Fibroblast of pulmonary artery (primary cell): ENCODE results near the gene FAM120A.

Source experiments
- DNase-seq: peaks from one replicate; pipeline ENCODE4 v3.0.0-alpha.2; 2010; ENCODE audit warnings: low read depth
- H3K4me3 ChIP-seq: replicated peaks from 2 replicates; pipeline ENCODE4 v1.5.1; 2011; ENCODE audit warnings: low read depth, mild to moderate bottlenecking, control low read depth, low read length, moderate library complexity
- TF ChIP-seq, protein P1 (sequence below): IDR thresholded peaks from 2 replicates; pipeline ENCODE4 v1.5.1; 2011; ENCODE audit warnings: mild to moderate bottlenecking, control low read depth, low read length, inconsistent platforms; ENCODE audit errors: missing control alignments

Gene FAM120A

DNA sequence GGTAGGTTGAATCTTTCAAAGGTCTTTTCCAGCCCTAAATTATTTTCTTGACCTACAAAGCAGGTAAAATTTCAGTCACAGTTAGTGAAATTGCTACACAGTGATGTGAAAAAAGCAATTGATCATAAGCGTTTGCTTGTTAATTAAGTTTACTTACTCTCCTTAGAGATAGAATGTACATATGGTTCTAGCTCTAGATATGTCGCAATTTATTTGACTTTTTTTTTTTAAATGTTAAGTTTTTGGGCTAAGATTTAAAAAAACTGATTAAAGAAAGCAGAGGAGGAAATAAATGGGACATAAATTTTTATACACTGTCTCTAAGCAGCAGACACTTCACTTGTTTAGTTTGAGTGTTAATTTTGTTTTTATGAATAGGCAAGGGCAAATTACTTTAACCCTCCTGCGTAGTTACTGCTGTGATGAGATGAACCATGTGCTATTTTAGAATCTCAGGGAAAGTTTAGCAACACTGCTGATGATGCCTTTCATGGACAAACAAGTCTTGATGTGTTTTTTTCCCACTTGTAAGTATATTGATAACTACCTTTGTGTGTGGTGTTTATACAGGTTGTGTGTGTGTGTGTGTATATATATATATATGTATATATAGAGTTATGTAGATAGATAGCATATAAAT lies 40.2 kb downstream of the FAM120A start:
- H3K4me3 ChIP-seq, result no peak overlapping the region
- TF ChIP-seq, protein P1, sequence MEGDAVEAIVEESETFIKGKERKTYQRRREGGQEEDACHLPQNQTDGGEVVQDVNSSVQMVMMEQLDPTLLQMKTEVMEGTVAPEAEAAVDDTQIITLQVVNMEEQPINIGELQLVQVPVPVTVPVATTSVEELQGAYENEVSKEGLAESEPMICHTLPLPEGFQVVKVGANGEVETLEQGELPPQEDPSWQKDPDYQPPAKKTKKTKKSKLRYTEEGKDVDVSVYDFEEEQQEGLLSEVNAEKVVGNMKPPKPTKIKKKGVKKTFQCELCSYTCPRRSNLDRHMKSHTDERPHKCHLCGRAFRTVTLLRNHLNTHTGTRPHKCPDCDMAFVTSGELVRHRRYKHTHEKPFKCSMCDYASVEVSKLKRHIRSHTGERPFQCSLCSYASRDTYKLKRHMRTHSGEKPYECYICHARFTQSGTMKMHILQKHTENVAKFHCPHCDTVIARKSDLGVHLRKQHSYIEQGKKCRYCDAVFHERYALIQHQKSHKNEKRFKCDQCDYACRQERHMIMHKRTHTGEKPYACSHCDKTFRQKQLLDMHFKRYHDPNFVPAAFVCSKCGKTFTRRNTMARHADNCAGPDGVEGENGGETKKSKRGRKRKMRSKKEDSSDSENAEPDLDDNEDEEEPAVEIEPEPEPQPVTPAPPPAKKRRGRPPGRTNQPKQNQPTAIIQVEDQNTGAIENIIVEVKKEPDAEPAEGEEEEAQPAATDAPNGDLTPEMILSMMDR, result no peak
- no peak for DNase-seq

DNA sequence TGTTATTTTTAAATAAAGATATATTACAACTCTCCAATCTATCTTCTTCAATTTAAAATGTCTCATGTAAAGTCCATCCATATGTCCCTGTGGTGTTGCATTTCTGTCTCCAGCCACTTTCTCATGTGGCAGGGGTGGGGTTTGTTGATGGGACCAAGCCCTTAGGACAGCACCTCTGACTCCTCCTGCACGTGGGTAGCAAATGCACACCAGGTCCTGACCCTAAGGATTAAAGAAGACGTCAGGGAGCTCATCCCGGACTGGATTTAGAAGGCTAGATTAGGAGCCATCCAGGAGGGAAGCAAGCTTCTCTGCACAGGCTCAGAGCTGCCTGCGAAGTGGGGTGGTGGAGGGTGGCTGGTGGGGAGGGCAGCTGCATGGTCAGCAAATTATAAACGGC lies 40.8 kb downstream of the FAM120A start:
- TF ChIP-seq, protein P1, result no peak
- DNase-seq, result no peak
- H3K4me3 ChIP-seq, result no peak overlapping the region

DNA sequence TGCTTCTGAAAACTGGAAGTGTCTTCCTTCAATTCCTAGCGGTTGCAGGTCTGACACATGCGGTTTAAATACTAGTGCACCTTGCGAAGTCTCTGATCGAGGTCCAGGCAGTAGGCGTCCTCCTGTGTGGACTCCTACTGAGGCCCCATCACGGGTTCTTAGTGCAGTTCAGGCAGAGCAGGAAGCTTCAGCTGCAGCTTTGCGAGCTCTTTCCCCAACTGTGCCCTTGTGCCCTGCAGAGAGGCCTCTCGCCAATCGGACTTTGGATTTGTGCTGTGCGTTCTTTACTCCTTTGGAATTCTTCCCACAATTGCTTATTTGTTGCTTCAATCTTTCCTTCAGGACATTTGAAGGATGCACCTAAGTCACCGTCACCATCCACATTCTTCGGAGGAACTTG lies 42.5 kb downstream of the FAM120A start:
- no peak for DNase-seq
- TF ChIP-seq, protein P1, result no peak
- no peak overlapping the region for H3K4me3 ChIP-seq

DNA sequence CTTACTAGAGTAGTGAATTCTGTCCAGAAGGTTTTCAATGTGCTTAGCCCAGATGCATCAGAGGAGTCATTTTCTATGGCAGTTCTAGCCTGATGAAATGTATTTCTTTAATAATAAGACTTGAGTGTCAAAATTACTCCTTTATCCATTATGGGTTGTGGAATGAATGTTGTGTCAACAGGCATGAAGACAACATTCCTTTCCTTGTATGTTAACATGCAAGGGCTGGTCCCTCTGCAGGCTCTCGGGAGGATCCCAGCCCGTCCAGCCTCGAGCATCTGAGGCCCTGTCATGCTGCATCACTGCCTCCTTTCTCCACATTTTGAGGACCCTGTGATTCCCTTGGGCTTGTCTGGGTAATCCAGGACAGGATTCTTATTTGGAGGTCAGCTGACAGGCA lies 44.8 kb downstream of the FAM120A start:
- no peak overlapping the region for H3K4me3 ChIP-seq
- TF ChIP-seq, protein P1, result no peak
- no peak for DNase-seq

DNA sequence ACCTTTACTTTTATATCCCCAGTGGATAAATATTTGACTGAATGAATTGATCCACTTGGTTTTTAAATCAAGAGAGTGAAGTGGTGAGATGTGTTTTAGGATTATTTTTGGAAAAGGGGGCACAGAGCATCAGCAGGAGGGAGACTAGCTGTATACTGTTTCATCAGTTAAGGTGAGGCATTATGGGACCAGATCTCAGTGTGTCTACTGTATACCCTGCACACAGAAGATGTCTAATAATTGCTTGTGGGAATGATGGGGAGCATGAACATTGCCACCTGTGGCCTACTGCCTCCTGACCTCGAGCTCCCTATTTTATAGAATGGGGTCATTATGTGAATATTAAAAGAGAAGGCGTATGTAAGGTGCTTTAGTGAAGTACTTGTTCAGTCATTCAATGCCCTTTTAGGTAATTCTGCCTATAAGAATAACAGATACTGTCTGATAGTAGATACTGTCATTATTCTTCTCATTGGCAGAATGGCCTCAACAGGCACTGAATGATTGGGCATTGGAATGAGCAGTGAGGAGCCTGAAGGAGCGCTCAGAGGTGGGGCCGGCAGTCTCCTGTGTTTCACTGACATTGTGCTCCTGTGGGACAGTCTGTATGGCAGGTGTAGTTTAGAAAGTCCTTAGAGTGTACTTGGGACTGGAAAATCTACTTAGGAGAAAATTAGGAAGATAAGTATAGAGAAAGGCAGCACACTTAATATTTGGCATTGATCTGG lies 49.2 kb downstream of the FAM120A start:
- no peak for DNase-seq

DNA sequence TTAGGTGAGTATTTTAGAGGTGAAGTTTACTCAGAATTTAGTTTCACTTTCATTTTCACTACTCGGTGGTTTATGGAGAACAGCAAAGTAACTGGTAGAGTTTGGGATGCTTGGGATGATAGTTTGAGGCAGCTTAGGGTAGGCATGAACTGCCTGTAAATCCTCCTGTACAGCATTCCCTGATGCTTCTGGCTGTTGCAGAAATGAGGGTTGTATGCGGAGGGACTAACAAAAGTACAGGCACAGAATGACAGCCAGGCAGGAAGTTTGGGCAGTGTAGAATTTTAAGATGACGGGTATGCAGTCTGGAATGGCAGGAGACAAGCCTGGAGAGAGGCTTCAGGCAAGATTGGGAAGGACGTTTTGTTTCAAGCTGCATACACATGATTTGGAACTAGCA lies 49.9 kb downstream of the FAM120A start:
- peak overlapping the region; percentile 18 for H3K4me3 ChIP-seq
- TF ChIP-seq, protein P1, result no peak
- no peak for DNase-seq

More for the DNA sequence above, 49.2 kb downstream of the FAM120A start:
- no peak overlapping the region for H3K4me3 ChIP-seq
- TF ChIP-seq, protein P1, result no peak

DNA sequence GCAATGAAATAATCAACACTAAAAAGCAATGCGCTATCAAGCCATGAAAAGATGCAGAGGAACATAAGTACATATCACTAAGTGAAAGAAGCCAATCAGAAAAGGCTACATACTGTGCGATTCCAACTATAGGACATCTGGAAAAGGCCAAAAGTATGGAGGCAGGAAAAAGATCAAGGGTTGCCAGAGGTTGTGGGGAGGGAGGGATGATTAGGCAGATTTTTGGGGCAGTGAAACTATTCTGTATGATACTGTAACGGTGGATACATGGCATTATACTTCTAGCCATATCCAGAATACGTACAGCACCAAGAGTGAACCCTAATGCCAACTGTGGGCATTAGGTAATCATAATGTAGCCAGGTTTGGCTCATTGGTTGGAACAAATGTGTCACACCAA lies 51.9 kb downstream of the FAM120A start:
- no peak overlapping the region for H3K4me3 ChIP-seq
- TF ChIP-seq, protein P1, result no peak
- DNase-seq, result no peak
